GM18499 (cell line): ENCODE results near the gene TMEM150A.
"Not testable (repeated sequence)": the region's sequence is repeated elsewhere in the genome, so short reads cannot be mapped to it uniquely, and the experiment has no call there.

ENCODE experiments used
- ATAC-seq: cut with Tn5 transposase; IDR thresholded peaks from one replicate; pipeline ENCODE4 v1.9.1; 2021; ENCODE audit warnings: moderate number of reproducible peaks; ENCODE audit not compliant: insufficient read depth, unreplicated experiment

The TMEM150A gene

GRCh38 chr2:85613717-85614515 is 11.4 kb upstream of the TMEM150A start:
- no peak for ATAC-seq

GRCh38 chr2:85611705-85612587 is 9.4 kb upstream of the TMEM150A start, which contains the start of gene C2orf68:
TSS of gene C2orf68 (minus strand) at chr2:85612066. CDS start at chr2:85611984, 82 bp downstream.
- peak; percentile 42 for ATAC-seq

GRCh38 chr2:85611217-85611704 is 8.8 kb upstream of the TMEM150A start:
- ATAC-seq = no peak

- no peak for ATAC-seq
Observed at GRCh38 chr2:85607268-85608215, 5.0 kb upstream of the TMEM150A start.

GRCh38 chr2:85606116-85606455 is 3.6 kb upstream of the TMEM150A start:
- ATAC-seq = no peak

GRCh38 chr2:85605406-85606115 is 3.1 kb upstream of the TMEM150A start:
- ATAC-seq = no peak

GRCh38 chr2:85604568-85605339 is 2.3 kb upstream of the TMEM150A start:
- ATAC-seq = no peak

GRCh38 chr2:85604133-85604444 is 1.6 kb upstream of the TMEM150A start:
- not testable (repeated sequence) for ATAC-seq

- ATAC-seq = peak; percentile 19
Observed at GRCh38 chr2:85601771-85602475, 575 bp downstream of the TMEM150A start.

- ATAC-seq = no peak
Observed at GRCh38 chr2:85600951-85601770, 1.3 kb downstream of the TMEM150A start.

- ATAC-seq = no peak
Observed at GRCh38 chr2:85600235-85600575, 2.3 kb downstream of the TMEM150A start.

GRCh38 chr2:85599468-85600234 is 2.8 kb downstream of the TMEM150A start:
- no peak for ATAC-seq

- ATAC-seq = no peak
Observed at GRCh38 chr2:85598594-85599340, 3.7 kb downstream of the TMEM150A start.

GRCh38 chr2:85597241-85597640 is 5.3 kb downstream of the TMEM150A start:
- no peak for ATAC-seq

GRCh38 chr2:85596486-85597143 is 5.9 kb downstream of the TMEM150A start:
- ATAC-seq = no peak

GRCh38 chr2:85596026-85596333 is 6.5 kb downstream of the TMEM150A start:
- ATAC-seq = no peak
